IPS-18c (cell line): Measurements from ENCODE around the gene KHDRBS1.
"Not testable (repeated sequence)": the region's sequence is repeated elsewhere in the genome, so short reads cannot be mapped to it uniquely, and the experiment has no call there.

ENCODE experiments used
- H3K4me3 ChIP-seq: 2 replicates; pipeline ENCODE4 v1.7.0; 2013; ENCODE audit warnings: low read depth, mild to moderate bottlenecking, low read length, moderate library complexity; ENCODE audit not compliant: insufficient read depth
- H3K9me3 ChIP-seq: one replicate; pipeline ENCODE4 v1.6.1; 2013; ENCODE audit warnings: mild to moderate bottlenecking, low read length, moderate library complexity; ENCODE audit not compliant: control insufficient read depth, insufficient read depth

The KHDRBS1 gene

GRCh38 chr1:32074841-32075240 lies 61.2 kb downstream of the KHDRBS1 start:
- no peaks in the 10 kb centered on the region for H3K9me3 ChIP-seq
- H3K4me3 ChIP-seq, result no peak overlapping the region

DNA sequence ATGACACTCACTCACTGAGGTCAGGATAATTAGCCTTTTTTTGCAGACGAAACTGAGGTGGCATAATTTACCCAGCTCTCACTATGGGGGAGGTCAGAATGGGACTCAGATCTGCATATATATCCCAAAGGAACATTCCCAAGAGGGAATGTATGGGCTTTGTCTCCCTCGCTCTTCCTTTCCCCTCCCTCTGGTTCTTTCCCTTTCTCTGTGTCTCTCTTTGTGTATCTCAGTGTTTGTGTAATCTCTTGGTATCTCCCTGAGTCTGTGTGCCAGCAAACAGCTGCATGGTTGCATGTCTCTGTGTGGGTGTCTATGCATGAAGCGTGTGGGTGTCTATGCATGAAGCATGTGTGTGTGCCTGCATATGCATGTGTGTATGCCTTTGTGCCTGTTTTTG lies 63.8 kb downstream of the KHDRBS1 start:
- Histone ChIP-seq H3K4me3 (no peak overlapping the region), H3K9me3 (no peaks in the 10 kb centered on the region)

GRCh38 chr1:32082022-32082421 lies 68.4 kb downstream of the KHDRBS1 start:
- no peak overlapping the region for H3K4me3 ChIP-seq

DNA sequence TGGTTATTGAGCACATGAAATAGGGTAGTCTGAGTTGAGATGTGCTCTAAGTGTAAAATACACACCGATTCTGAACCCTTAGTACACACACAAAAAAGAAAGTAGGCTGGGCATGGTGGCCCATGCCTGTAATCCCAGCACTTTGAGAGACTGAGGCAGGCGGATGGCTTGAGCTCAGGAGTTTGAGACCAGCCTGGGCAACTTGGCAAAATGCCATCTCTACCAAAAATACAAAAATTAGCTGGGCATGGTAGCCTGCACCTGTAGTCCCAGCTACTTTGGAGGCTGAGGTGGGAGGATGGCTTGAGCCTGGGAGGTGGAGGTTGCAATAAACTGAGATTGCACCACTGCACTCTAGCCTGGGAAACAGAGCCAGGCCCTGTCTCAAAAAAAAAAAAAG lies 72.7 kb downstream of the KHDRBS1 start:
- H3K4me3 ChIP-seq, H3K9me3 ChIP-seq: not testable (repeated sequence)

More at GRCh38 chr1:32082022-32082421, 68.4 kb downstream of the KHDRBS1 start:
- H3K9me3 ChIP-seq, result no peaks in the 10 kb centered on the region

GRCh38 chr1:32091176-32091575 lies 77.5 kb downstream of the KHDRBS1 start:
- Histone ChIP-seq H3K4me3 (no peak overlapping the region), H3K9me3 (no peaks in the 10 kb centered on the region)

- no peak overlapping the region for H3K4me3 ChIP-seq
- no peaks in the 10 kb centered on the region for H3K9me3 ChIP-seq
Observed at GRCh38 chr1:32091591-32091990, 77.9 kb downstream of the KHDRBS1 start.
